GM21367 (cell line): ENCODE results near the gene SLC1A2.

Source experiments
- ATAC-seq: cut with Tn5 transposase; IDR thresholded peaks from one replicate; pipeline ENCODE4 v1.9.1; 2021; ENCODE audit not compliant: unreplicated experiment

SLC1A2 gene

DNA sequence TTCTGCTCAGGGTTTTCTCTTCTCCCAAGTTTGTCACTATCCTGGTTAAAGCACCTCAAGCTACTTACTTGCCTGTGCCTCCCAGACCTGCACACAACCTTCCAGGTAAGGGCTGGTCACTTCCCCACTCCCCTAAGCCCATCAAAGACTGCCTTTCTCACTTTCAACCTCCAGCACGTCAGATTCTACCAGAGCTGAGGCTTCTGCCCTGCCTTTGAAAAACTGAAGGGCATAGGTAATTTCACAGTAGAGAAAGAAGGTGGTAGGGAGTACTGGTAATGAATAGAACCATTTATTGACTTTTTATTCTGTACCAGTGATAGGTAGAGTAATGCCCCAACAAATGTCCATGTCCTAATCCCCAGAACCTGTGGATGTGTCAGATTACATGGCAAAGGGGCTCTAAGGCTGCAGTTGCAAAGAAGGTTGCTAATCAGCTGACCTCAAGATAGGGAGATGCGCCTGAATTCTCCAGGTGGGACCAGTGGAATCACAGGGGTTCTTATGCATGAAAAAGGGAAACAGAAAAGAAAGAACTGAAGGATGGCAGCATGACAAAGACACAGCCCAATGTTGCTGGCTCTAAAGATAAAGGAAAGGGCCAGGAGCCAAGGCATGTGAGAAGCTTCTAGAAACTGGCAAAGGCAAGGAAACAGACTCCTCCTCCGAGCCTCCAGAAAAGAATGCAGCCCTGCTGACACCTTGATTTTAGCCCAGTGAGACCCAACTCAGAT lies 89.0 kb downstream of the SLC1A2 start:
- ATAC-seq: no peak

DNA sequence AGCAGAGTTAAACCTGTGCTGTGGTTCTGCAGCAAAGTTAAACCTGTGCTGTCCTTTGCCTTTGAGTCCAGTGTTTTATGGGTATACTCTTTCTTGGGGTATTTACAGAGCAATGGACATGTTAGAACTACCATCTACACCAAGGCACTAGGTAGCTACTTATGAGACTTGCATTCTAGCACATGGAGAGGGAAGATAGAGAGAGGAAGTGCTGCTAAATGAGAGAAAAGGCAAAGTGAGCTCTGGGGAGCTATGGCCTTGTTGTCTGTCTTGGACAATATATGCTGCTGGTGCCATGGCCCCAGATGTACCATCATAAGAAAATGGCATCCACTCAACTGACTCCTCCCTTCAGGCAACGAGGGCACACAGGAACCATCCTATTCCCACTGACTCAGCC lies 91.5 kb downstream of the SLC1A2 start:
- no peak for ATAC-seq

- no peak for ATAC-seq
These were observed 93.0 kb downstream of the SLC1A2 start for GRCh38 chr11:35326266-35326879.

GRCh38 chr11:35324981-35325380 lies 94.4 kb downstream of the SLC1A2 start:
- no peak for ATAC-seq

DNA sequence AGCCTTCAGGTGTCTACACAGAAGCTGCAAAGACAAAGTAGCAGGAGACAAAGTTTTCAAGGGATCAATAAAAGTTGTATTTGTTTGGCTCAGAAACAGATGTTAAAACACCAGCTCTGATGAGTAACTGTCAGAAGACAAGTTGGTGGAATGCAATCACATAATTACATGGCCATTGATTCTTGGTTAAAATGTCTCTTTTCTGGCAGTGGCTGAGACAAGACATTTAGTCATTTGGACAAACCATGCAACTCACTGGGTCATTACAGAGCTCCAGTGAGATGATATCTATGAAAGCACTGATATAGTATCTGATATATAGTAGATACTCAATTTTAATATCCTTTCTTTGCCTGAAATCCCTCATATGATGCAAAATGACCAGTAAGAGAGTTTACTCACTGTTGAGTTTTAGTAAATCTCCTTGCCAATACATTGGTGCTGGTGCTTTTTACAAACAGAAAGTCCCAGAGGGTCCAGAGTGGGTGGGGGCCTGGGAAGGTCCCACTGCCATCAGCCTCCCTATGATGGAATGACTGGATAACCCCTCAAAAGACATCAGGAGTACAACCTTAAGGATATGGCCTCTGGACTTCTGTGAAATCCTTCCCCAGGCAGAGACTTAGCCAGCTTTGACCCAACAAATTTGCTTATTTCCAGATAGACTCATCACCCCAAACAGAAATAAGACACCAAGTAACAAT lies 95.0 kb downstream of the SLC1A2 start:
- ATAC-seq: no peak

GRCh38 chr11:35323076-35323868 lies 96.1 kb downstream of the SLC1A2 start:
- ATAC-seq: no peak

DNA sequence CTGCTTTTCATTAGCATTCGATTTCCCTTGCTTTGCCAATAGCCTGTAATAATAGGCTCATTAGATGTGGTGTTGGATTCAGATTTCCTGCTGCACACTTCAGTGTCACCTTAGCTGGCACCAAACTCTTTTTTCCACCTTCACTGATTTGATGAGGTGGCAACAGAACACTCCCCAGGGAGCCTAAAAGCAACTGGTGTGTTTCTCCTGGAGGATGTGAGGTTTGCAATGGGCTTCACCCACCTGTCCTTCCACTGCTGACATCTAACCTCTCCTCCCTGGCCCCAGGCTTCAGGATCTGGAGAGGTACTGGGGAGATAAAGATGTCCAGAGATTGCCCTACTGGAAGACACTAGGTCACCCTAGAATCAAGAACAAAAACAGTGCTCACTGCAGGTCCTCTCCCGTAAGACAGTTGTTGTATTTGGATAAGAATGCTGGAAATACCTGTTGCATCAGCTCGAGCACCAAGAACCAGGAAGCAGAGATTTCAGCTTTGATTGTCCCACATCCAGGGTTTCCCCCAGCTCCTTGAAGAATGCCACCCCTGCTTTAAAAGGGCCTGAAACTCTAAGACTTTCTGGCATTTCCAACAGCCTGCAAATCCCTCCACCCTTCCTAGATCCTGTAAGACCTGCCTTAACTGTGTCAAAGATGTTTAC lies 96.9 kb downstream of the SLC1A2 start:
- no peak for ATAC-seq

- ATAC-seq: no peak
These were observed 97.6 kb downstream of the SLC1A2 start for GRCh38 chr11:35321532-35322317.

GRCh38 chr11:35321111-35321510 lies 98.2 kb downstream of the SLC1A2 start:
- no peak for ATAC-seq

DNA sequence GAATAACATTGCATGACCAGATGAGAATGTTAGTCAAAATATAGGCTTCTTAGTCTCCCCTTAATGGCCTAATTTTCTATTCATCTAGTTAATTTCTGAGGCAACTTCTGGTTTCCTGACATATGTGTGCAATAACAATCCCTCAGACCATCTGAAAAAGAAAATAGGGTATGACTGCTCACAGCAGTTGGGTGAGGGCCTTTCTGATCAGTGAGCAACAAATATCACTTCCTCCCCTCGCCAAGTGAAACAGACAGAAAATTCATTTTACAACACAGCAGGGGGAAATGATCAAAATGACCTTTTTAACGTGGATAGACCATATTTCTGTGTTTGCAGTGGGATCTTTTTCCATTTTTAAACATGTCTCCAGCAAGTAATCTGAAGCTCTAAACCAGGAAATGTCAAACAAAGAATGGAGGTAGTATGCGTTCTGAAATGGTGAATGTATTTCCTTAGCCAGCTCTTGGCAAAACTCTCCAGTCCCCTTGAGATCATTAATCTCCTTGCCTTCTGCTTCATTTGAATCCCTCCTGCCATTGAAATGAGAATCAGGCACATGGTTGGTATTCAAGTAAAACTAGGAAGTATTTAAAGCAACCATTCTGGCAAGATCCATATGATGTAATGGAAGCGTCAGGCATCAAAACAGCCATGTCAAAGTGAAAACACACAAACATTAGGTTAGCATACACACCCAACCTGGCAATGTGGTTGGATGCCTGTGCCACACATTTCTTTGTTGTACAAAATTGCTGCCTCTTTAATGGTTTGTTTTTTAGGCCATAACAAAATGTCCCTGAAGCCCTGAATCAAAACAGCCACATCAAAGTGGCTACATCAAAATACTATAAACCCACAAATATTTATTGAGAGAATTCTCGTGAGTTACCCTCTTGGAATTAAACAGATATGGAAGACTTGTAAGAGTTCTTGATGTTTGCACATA lies 100.1 kb downstream of the SLC1A2 start:
- no peak for ATAC-seq

DNA sequence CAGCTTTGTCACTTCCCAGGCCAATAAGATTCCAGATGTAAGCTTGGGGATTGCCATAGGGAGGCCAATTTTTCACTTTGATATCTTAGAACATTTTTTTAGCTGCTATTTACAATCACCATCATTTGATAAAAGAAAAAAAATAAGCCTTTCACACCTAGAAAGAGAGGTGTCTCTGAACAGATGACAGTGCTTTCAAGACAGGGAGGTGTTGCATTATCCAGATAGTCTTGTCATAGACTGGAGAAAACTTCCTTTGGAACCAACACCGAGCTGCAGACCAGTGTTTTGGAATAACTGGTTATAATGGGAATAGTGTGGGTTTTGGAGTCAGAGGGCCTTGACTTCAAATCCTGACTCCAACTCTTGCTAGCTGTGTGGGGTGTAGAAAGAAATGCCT lies 101.0 kb downstream of the SLC1A2 start:
- ATAC-seq: no peak

GRCh38 chr11:35317253-35317652 lies 102.1 kb downstream of the SLC1A2 start:
- no peak for ATAC-seq

DNA sequence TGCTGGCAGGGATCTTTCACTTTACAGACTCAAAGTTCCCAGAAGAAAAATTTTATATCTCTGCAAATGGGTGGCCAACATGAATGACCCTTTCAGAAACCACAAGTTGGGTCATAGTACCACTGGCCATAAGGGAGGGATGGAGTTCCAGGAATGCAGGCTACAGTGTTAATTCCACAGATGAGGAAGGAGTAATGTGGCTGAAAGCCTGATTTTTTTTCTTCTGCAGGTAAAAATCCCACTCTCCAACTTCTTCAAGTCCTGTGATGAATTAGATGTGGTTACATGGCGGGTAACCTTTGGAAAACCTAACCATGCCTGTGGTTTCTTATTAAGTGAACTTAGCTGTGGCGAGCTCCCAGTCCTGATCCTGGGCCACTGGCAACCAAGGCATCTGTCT lies 103.2 kb downstream of the SLC1A2 start:
- ATAC-seq: no peak

DNA sequence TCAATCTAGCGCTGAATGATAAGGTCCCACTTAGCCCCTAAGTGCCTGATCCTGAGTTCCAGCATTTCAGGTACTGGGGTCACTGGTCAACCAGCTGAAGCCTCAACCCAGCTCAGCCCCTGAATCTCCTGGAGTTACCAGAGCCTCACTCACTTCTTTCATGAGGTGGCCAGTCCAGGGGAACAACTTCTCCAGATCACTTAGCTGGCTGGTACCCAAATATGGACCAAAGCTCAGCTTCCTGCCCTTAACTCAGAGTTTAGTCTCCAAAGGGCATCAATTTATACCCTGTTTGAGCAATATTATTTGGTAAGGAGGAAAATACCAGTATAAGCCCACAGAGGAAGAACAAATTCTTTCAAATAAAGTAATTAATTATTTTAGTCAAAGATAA lies 105.6 kb downstream of the SLC1A2 start:
- ATAC-seq: no peak

DNA sequence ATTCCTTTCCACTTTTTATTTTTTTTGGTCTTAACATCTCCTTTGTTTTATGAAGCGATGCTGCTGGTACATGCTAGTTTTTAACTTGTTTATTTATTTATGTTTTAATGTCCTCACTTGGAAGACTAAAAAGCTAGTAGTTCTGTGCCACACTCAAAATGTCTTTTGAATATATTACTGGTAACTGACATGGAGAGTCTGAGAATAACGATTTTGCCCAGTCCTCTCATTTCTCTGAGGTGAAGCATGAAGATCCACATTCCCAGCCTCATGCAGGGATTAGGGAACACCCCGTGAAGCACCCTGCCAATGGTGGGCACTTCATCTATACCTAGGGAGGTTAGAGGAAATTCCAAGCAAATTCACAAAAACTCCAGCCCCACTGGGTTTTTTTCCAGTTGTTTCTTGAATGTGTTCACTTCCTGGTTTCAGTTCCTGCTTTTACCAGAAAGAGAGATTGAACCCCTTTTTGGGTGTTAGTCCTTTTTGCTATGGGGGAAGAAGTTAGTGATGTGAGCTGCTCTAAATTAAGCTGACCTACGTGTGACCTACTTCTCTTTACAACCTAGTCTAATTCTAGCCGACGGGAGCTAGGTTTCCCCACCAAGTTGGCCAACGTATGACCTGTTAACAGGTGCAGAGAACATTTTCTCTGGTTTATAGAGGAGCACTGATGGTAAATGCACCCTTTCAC lies 106.1 kb downstream of the SLC1A2 start:
- ATAC-seq: peak; percentile 83

GRCh38 chr11:35311331-35311730 lies 108.0 kb downstream of the SLC1A2 start:
- no peak for ATAC-seq

DNA sequence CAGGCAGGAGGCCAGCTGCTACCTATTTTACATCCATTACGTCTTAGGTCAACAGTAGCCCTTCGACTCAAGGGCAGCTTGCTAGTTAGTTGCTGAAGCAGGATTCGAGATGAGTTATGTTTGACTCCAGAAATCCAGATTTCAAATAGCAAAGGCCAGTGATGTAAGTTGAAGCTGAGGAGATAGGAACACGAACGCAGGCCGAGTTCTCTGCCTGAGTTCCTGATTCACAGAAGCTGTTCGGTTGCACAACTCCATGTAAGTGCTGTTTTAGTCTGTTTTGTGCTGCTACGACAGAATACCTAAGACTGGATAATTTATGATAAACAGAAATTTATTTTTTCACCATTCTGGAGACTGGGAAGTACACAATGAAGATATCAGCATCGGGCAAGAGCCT lies 111.2 kb downstream of the SLC1A2 start:
- no peak for ATAC-seq

GRCh38 chr11:35307221-35307621 lies 112.1 kb downstream of the SLC1A2 start:
- no peak for ATAC-seq
